ENCODE measurements around the gene ZNF609. TPM values are rescaled to one million over a fixed set of nuclear protein-coding genes. Genes with fewer than 3 reads are reported as not detected.

ZNF609 gene
- total RNA-seq, 1 donor from 2014 or later: 21.5 TPM

GRCh38 chr15:64438653-64439447, 21.5 kb upstream of the ZNF609 start:
- Mint-ChIP-seq H3K9me3 (no peaks in the 10 kb centered on the region), H3K27me3 (ENCODE audit: insufficient read depth, low read depth) (no peaks in the 10 kb centered on the region), H3K4me1 (peaks cover 4% of the 10 kb centered on the region), H3K36me3 (peaks cover 13% of the 10 kb centered on the region), H3K27ac (no peak overlapping the region), H3K4me3 (no peak overlapping the region)
- no peaks in the 10 kb centered on the region for H3K9me3 ChIP-seq (ENCODE audit: low read depth)
- no peak for TF ChIP-seq EZH2phosphoT487 (IDR thresholded peaks at IDR 0.05)
- TF ChIP-seq EZH2 (IDR thresholded peaks at IDR 0.05): no peak
- no peak for TF ChIP-seq CTCF (IDR thresholded peaks at IDR 0.05)
- H3K4me1 ChIP-seq: no peaks in the 10 kb centered on the region
- H3K4me3 ChIP-seq: no peak overlapping the region
- no peak overlapping the region for H3K9ac ChIP-seq
- no peaks in the 10 kb centered on the region for H3K36me3 ChIP-seq
- no peak for DNase-seq (ENCODE audit: low spot score)
- no peaks in the 10 kb centered on the region for H3K27me3 ChIP-seq
- H2AFZ ChIP-seq (replicated peaks): no peak overlapping the region
- H3K4me2 ChIP-seq: no peak overlapping the region
- H3K79me2 ChIP-seq (ENCODE audit: low read depth): no peaks in the 10 kb centered on the region
- H4K20me1 ChIP-seq (ENCODE audit: low read depth): no peaks in the 10 kb centered on the region
- no peaks in the 10 kb centered on the region for H3F3A ChIP-seq (ENCODE audit: low read depth)
- H3K27ac ChIP-seq: no peak overlapping the region

- no peaks in the 10 kb centered on the region for H3K27me3 ChIP-seq
- H3K27ac ChIP-seq: no peak overlapping the region
- no peaks in the 10 kb centered on the region for H3K4me1 ChIP-seq
- H3K4me3 ChIP-seq: no peak overlapping the region
- no peaks in the 10 kb centered on the region for H3F3A ChIP-seq (ENCODE audit: low read depth)
- H3K9me3 ChIP-seq (ENCODE audit: low read depth): no peaks in the 10 kb centered on the region
- H3K9me3 Mint-ChIP-seq: no peaks in the 10 kb centered on the region
- H3K27ac Mint-ChIP-seq: no peak overlapping the region
- no peak overlapping the region for H2AFZ ChIP-seq (replicated peaks)
- no peak for TF ChIP-seq EZH2 (IDR thresholded peaks at IDR 0.05)
- H3K36me3 Mint-ChIP-seq: peaks cover 9% of the 10 kb centered on the region
- H3K4me3 Mint-ChIP-seq: no peak overlapping the region
- no peaks in the 10 kb centered on the region for H3K27me3 Mint-ChIP-seq (ENCODE audit: insufficient read depth, low read depth)
- peaks cover 6% of the 10 kb centered on the region for H3K4me1 Mint-ChIP-seq
- no peaks in the 10 kb centered on the region for H3K79me2 ChIP-seq (ENCODE audit: low read depth)
- no peak for DNase-seq (ENCODE audit: low spot score)
- no peaks in the 10 kb centered on the region for H3K36me3 ChIP-seq
- no peak overlapping the region for H3K4me2 ChIP-seq
- H4K20me1 ChIP-seq (ENCODE audit: low read depth): no peaks in the 10 kb centered on the region
- H3K9ac ChIP-seq: no peak overlapping the region
Observed at GRCh38 chr15:64441852-64442251, 18.5 kb upstream of the ZNF609 start.

GRCh38 chr15:64443016-64443415, 17.4 kb upstream of the ZNF609 start:
- H3K9me3 Mint-ChIP-seq: no peaks in the 10 kb centered on the region
- H3K4me2 ChIP-seq: no peak overlapping the region
- TF ChIP-seq CTCF (IDR thresholded peaks at IDR 0.05) (no peak), EZH2 (IDR thresholded peaks at IDR 0.05) (no peak), EZH2phosphoT487 (IDR thresholded peaks at IDR 0.05) (no peak)
- DNase-seq (ENCODE audit: low spot score): no peak
- no peaks in the 10 kb centered on the region for H3K36me3 ChIP-seq
- no peaks in the 10 kb centered on the region for H3K9me3 ChIP-seq (ENCODE audit: low read depth)
- H3K27ac ChIP-seq: no peak overlapping the region
- no peaks in the 10 kb centered on the region for H3K79me2 ChIP-seq (ENCODE audit: low read depth)
- no peaks in the 10 kb centered on the region for H3K27me3 Mint-ChIP-seq (ENCODE audit: insufficient read depth, low read depth)
- H3K9ac ChIP-seq: no peak overlapping the region
- H3K4me1 Mint-ChIP-seq: peaks cover 6% of the 10 kb centered on the region
- no peaks in the 10 kb centered on the region for H3K4me1 ChIP-seq
- no peaks in the 10 kb centered on the region for H3F3A ChIP-seq (ENCODE audit: low read depth)
- no peaks in the 10 kb centered on the region for H3K27me3 ChIP-seq
- no peak overlapping the region for H3K4me3 Mint-ChIP-seq
- H3K27ac Mint-ChIP-seq: no peak overlapping the region
- no peak overlapping the region for H2AFZ ChIP-seq (replicated peaks)
- H3K36me3 Mint-ChIP-seq: peaks cover 10% of the 10 kb centered on the region
- no peaks in the 10 kb centered on the region for H4K20me1 ChIP-seq (ENCODE audit: low read depth)
- no peak overlapping the region for H3K4me3 ChIP-seq

Measured in neural progenitor cell (in vitro differentiated cells).